B cell (primary cell): Measurements from ENCODE around the gene XXYLT1. TPM values are rescaled to one million over a fixed set of nuclear protein-coding genes. Genes with fewer than 3 reads are reported as not detected.
A peak's percentile ranks its signal among the peaks of the same experiment; 100 is the strongest.

Experiments used
- ATAC-seq: fragments of 200-7000 bp; cut with Tn5 transposase; one replicate; pipeline ENCODE4 v1.10.0; 2021; ENCODE audit warnings: low read depth, mild to moderate bottlenecking, moderate number of reproducible peaks, moderate library complexity
- CTCF ChIA-PET: fragments of 350-600 bp; sonication (Branson Sonifier 250); formaldehyde crosslinking; loops from one replicate; lab custom pipeline; 2021; ENCODE audit warnings: antibody characterized with exemption, inconsistent platforms; lab: Charles Lee
- POLR2A ChIA-PET: fragments of 350-600 bp; sonication (Branson Sonifier 250); formaldehyde crosslinking; loops from one replicate; lab custom pipeline; 2021; ENCODE audit warnings: antibody characterized with exemption; lab: Charles Lee
- DNase-seq: peaks from one replicate; pipeline ENCODE4 v3.0.0; 2013
- H2AFZ ChIP-seq: 2 replicates; pipeline ENCODE4 v1.6.1; 2012; ENCODE audit warnings: mild to moderate bottlenecking, low read depth, low read length; ENCODE audit not compliant: insufficient read depth, poor library complexity, severe bottlenecking
- H3K27ac ChIP-seq, 2 donors: 1 replicate in 1 of 2; 2 replicates in 1 of 2; pipeline ENCODE4 v1.5.1; 2012 to 2013; ENCODE audit warnings: low read length in 2 of 2, mild to moderate bottlenecking in 2 of 2, moderate library complexity in 1 of 2
- H3K27me3 ChIP-seq, 4 experiments: fragments of 200-600 bp in 1 of 4; sonication (generic) in 1 of 4; replicated peaks in 1 of 4; 1 replicate in 2 of 4; 2 replicates in 2 of 4; pipeline versions ENCODE4 v1.6.1 to v1.7.0; 2013 to 2016; ENCODE audit warnings: low read length in 3 of 4, mild to moderate bottlenecking in 2 of 4, mixed read lengths in 1 of 4, moderate library complexity in 1 of 4; ENCODE audit not compliant: insufficient read depth in 4 of 4, control insufficient read depth in 3 of 4; ENCODE audit errors: control extremely low read depth in 1 of 4
- H3K36me3 ChIP-seq, 2 experiments: replicated peaks in 1 of 2; 1 replicate in 1 of 2; 2 replicates in 1 of 2; pipeline versions ENCODE4 v1.6.1 to v1.7.1; 2013; ENCODE audit warnings: low read length in 1 of 2; ENCODE audit not compliant: insufficient read depth in 2 of 2, control insufficient read depth in 1 of 2; ENCODE audit errors: control extremely low read depth in 1 of 2, extremely low read depth in 1 of 2
- H3K4me1 ChIP-seq, 2 donors: fragments of 200-600 bp in 1 of 2; sonication (generic) in 1 of 2; 1 replicate in 1 of 2; 2 replicates in 1 of 2; pipeline versions ENCODE4 v1.5.1 to v1.6.1; 2013 to 2017; ENCODE audit warnings: low read length in 2 of 2; ENCODE audit not compliant: control insufficient read depth in 2 of 2, insufficient read depth in 2 of 2
- H3K4me2 ChIP-seq: replicated peaks from 2 replicates; pipeline ENCODE3; 2012; ENCODE audit warnings: mild to moderate bottlenecking, low read depth, low read length; ENCODE audit not compliant: poor library complexity, severe bottlenecking
- H3K4me3 ChIP-seq, 5 experiments: fragments of 200-600 bp in 1 of 5; sonication (generic) in 1 of 5; 1 replicate in 3 of 5; 2 replicates in 2 of 5; pipeline versions ENCODE4 v1.5.1 to v1.7.0; 2011 to 2016; ENCODE audit warnings: low read length in 4 of 5, mild to moderate bottlenecking in 4 of 5, low read depth in 2 of 5, control low read depth in 1 of 5, moderate library complexity in 1 of 5; ENCODE audit not compliant: insufficient read depth in 1 of 5; ENCODE audit errors: control extremely low read depth in 1 of 5, extremely low read depth in 1 of 5
- H3K79me2 ChIP-seq: fragments of 200-600 bp; sonication (generic); one replicate; pipeline ENCODE4 v1.6.0; 2016; ENCODE audit warnings: low read length; ENCODE audit not compliant: control insufficient read depth, insufficient read depth
- H3K9ac ChIP-seq: fragments of 200-600 bp; sonication (generic); 2 replicates; pipeline ENCODE4 v1.6.1; 2017; ENCODE audit warnings: mild to moderate bottlenecking, low read length, moderate library complexity
- H3K9me3 ChIP-seq, 3 donors: one replicate each; pipeline versions ENCODE4 v1.6.1 to v1.7.1; 2013; ENCODE audit warnings: low read length in 2 of 3; ENCODE audit not compliant: control insufficient read depth in 2 of 3, insufficient read depth in 1 of 3; ENCODE audit errors: control extremely low read depth in 1 of 3
- H4K20me1 ChIP-seq: 2 replicates; pipeline ENCODE4 v1.6.0; 2012; ENCODE audit warnings: mild to moderate bottlenecking, low read length; ENCODE audit not compliant: insufficient read depth, control insufficient read depth, poor library complexity, severe bottlenecking
- H3K27ac Mint-ChIP-seq: one replicate; pipeline ENCODE4 v1.8.0; 2021; ENCODE audit warnings: mixed read lengths
- H3K27me3 Mint-ChIP-seq: one replicate; pipeline ENCODE4 v1.8.0; 2021; ENCODE audit warnings: mixed read lengths
- H3K4me1 Mint-ChIP-seq: one replicate; pipeline ENCODE4 v1.8.0; 2021; ENCODE audit warnings: mixed read lengths
- H3K4me3 Mint-ChIP-seq: one replicate; pipeline ENCODE4 v1.8.0; 2021; ENCODE audit warnings: mixed read lengths
- H3K9me3 Mint-ChIP-seq: one replicate; pipeline ENCODE4 v1.8.0; 2022; ENCODE audit warnings: mixed read lengths; ENCODE audit not compliant: insufficient read depth
- CTCF ChIP-seq: fragments of 200-600 bp; IDR thresholded peaks from one replicate; pipeline ENCODE4 v1.8.0; 2022; ENCODE audit warnings: antibody characterized with exemption, mild to moderate bottlenecking
- EZH2 ChIP-seq: IDR thresholded peaks from 2 replicates; pipeline ENCODE4 v1.6.1; 2012; ENCODE audit warnings: borderline replicate concordance, low read depth, mild to moderate bottlenecking, moderate library complexity, low read length; ENCODE audit not compliant: insufficient read depth, poor library complexity, severe bottlenecking
- WGBS: methylation state at CpG from one replicate; pipeline ENCODE4 v1.1.5; 2013; ENCODE audit warnings: missing lambda C conversion rate; ENCODE audit not compliant: insufficient coverage; 5-methylcytosine and 5-hydroxymethylcytosine counted together
- intact Hi-C: fragments of 100-400 bp; cut with micrococcal nuclease; formaldehyde crosslinking; loops from one replicate; pipeline ENCODE4 v1.10.0; 2022
- polyA plus RNA-seq: library from polyadenylated mRNA; depleted of rRNA; stranded (reverse); fragments of >200 nt; gene quantifications from 2 replicates; pipeline ENCODE4 v1.2.3, GENCODE V29; 2012
- total RNA-seq, 2 donors: library from RNA; stranded (reverse); fragments of 120-200 nt in 1 of 2; gene quantifications; 1 replicate in 1 of 2; 2 replicates in 1 of 2; pipeline versions ENCODE4 v1.2.3 to v1.2.4, GENCODE V29; 2013 to 2022

Gene XXYLT1
- total and polyA plus RNA-seq, 2 donors (not counting 1 experiment from before 2014, with no cell fraction given) = 2.6 to 11.2 TPM

DNA sequence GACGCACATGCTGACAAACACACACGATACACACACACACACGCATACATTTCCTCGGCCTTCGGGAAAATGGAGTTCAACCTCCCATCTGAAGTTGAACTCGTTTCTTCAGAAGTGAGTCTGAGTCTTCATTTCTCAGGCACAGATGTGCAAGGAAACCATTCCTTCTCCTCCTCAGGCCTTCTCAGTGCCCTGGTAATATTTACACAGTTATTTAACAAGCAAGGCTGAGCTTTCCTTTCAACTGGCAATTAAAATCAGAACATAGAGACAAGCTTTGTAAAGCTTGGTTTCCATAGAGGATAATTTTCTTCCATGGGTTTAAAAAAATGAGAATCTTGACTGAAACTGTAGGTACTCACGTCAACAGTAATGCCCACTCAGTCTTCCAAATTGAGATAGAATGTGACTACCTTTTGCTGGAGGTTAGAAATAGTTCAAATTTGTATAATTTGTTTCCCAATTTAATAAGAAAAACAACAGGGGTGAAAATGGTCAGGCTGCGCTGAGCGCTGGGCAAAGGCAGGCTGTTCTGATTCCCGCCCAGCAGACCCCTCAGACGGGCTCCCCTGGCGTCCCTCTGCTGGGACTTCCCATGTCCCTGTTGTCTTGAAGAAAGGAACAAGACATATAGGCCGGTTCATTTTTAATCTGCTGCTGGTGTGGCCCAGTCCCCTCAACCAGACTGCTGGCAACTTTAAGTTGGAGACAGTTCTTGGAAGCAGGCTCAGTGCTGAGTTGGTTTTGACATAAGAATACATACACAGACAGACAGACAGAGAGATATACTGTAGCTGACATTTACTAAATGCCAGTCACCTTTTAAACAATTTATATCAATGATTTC, 174.3 kb downstream of the XXYLT1 start:
- Histone ChIP-seq H3K9ac (no peak overlapping the region), H2AFZ (no peak overlapping the region), H3K36me3 (no peaks in the 10 kb centered on the region), H3K4me3 (no peak overlapping the region), H3K4me2 (no peak overlapping the region), H4K20me1 (no peaks in the 10 kb centered on the region), H3K27ac (peak overlapping the region in 1 of 2 donors; percentile 29), H3K79me2 (no peaks in the 10 kb centered on the region), H3K4me1 (peaks cover 62 to 67% of the 10 kb centered on the region in 2 donors), H3K27me3 (no peaks in the 10 kb centered on the region), H3K9me3 (peaks cover 0 to 4% (median 0%) of the 10 kb centered on the region in 3 donors)
- Mint-ChIP-seq H3K27ac (peak overlapping the region; percentile 93), H3K4me3 (no peak overlapping the region), H3K9me3 (no peaks in the 10 kb centered on the region), H3K4me1 (peaks cover 72% of the 10 kb centered on the region), H3K27me3 (no peaks in the 10 kb centered on the region)
- WGBS = 91% methylated on average over 12 of the region's 13 CpGs
- TF ChIP-seq EZH2 = no peak
- no peak for TF ChIP-seq CTCF
- POLR2A ChIA-PET = interaction anchor here (0.7 kb wide), 1 partner anchor 401 kb away, joined by 3 read pairs; no protein-coding TSS in a partner anchor
- CTCF ChIA-PET = interaction anchor here (0.5 to 7.7 kb wide), 5 partner anchors 10 to 414 kb away, joined by 3 to 38 read pairs (median 4); no protein-coding TSS in a partner anchor
- no peak for DNase-seq
- ATAC-seq = no peak
- intact Hi-C loops = loop anchor here (5.0 kb wide), 1 partner anchor 36 kb away; no protein-coding TSS in a partner anchor

DNA sequence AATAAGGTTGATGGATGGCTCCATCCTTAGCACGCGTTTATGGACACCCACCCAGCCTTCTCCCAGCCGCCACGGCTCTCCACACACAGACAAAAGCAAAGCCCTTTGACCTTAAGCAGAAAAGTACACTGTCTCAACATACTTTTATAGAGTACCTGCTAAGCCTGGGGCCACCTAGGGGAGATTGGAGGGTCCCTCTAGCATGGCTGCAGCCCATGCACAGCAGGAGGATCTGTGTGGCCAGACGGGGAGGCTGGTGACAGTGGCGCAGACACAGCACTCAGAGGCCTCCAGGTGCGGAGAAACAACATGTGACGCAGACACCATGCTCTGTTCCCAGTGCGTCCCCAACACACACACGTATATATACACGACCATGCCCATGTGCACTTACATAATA, 174.9 kb downstream of the XXYLT1 start:
- DNase-seq = no peak
- Histone ChIP-seq H3K9me3 (peaks cover 0 to 4% (median 0%) of the 10 kb centered on the region in 3 donors), H3K36me3 (no peaks in the 10 kb centered on the region), H2AFZ (no peak overlapping the region), H3K9ac (no peak overlapping the region), H3K27ac (peak overlapping the region in 1 of 2 donors; percentile 29), H3K79me2 (no peaks in the 10 kb centered on the region), H3K4me2 (peak overlapping the region; percentile 94), H4K20me1 (no peaks in the 10 kb centered on the region), H3K4me3 (no peak overlapping the region), H3K27me3 (no peaks in the 10 kb centered on the region), H3K4me1 (peaks cover 55 to 63% of the 10 kb centered on the region in 2 donors)
- intact Hi-C loops = loop anchor here (5.0 kb wide), 1 partner anchor 36 kb away; no protein-coding TSS in a partner anchor
- ChIA-PET CTCF (interaction anchor here (1.6 to 7.7 kb wide), 3 partner anchors 10 to 413 kb away, joined by 4 to 38 read pairs (median 25); no protein-coding TSS in a partner anchor), POLR2A (interaction anchor here (1.1 to 2.5 kb wide), 2 partner anchors 90 to 409 kb away, joined by 3 to 15 read pairs; no protein-coding TSS in a partner anchor)
- Mint-ChIP-seq H3K27ac (peak overlapping the region; percentile 93), H3K4me3 (no peak overlapping the region), H3K27me3 (no peaks in the 10 kb centered on the region), H3K4me1 (peaks cover 66% of the 10 kb centered on the region), H3K9me3 (no peaks in the 10 kb centered on the region)
- no peak for ATAC-seq
- TF ChIP-seq CTCF = no peak
- no peak for TF ChIP-seq EZH2
- WGBS = 96% methylated on average over 7 of the region's 11 CpGs
